Measurements from ENCODE around the gene TTPAL.

The TTPAL gene

GRCh38 chr20:44491635-44492395 is 16.1 kb downstream of the TTPAL start:
- H3K27me3 Mint-ChIP-seq = no peaks in the 10 kb centered on the region
- H3K27ac Mint-ChIP-seq = no peak overlapping the region
- DNase-seq (ENCODE audit: low spot score in 2 of 2) = no peak
- ATAC-seq (ENCODE audit: low read depth) = no peak
- H3K4me1 Mint-ChIP-seq = no peaks in the 10 kb centered on the region
- H3K4me3 Mint-ChIP-seq = no peak overlapping the region
- H3K36me3 Mint-ChIP-seq = peaks cover 21% of the 10 kb centered on the region
- H3K9me3 Mint-ChIP-seq = no peaks in the 10 kb centered on the region

GRCh38 chr20:44494266-44494665 is 18.6 kb downstream of the TTPAL start:
- no peak for ATAC-seq (ENCODE audit: low read depth)
- H3K4me1 Mint-ChIP-seq = peaks cover 5% of the 10 kb centered on the region
- H3K36me3 Mint-ChIP-seq = peaks cover 25% of the 10 kb centered on the region
- no peak for DNase-seq (ENCODE audit: low spot score in 2 of 2)
- H3K4me3 Mint-ChIP-seq = no peak overlapping the region
- H3K9me3 Mint-ChIP-seq = no peaks in the 10 kb centered on the region
- no peaks in the 10 kb centered on the region for H3K27me3 Mint-ChIP-seq
- peak overlapping the region; percentile 47 for H3K27ac Mint-ChIP-seq

- Mint-ChIP-seq H3K9me3 (no peaks in the 10 kb centered on the region), H3K27ac (peak overlapping the region; percentile 47), H3K4me3 (no peak overlapping the region), H3K36me3 (peaks cover 25% of the 10 kb centered on the region), H3K27me3 (no peaks in the 10 kb centered on the region), H3K4me1 (peaks cover 5% of the 10 kb centered on the region)
- no peak for DNase-seq (ENCODE audit: low spot score in 2 of 2)
- no peak for ATAC-seq (ENCODE audit: low read depth)
Observed at GRCh38 chr20:44494681-44495080, 19.0 kb downstream of the TTPAL start.

GRCh38 chr20:44495257-44495656 is 19.6 kb downstream of the TTPAL start:
- DNase-seq (ENCODE audit: low spot score in 2 of 2) = no peak
- Mint-ChIP-seq H3K9me3 (no peaks in the 10 kb centered on the region), H3K4me1 (peaks cover 5% of the 10 kb centered on the region), H3K36me3 (peaks cover 26% of the 10 kb centered on the region), H3K4me3 (no peak overlapping the region), H3K27me3 (no peaks in the 10 kb centered on the region), H3K27ac (peak overlapping the region; percentile 84)
- no peak for ATAC-seq (ENCODE audit: low read depth)

GRCh38 chr20:44495802-44496481 is 20.3 kb downstream of the TTPAL start:
- peaks cover 5% of the 10 kb centered on the region for H3K4me1 Mint-ChIP-seq
- no peaks in the 10 kb centered on the region for H3K27me3 Mint-ChIP-seq
- H3K36me3 Mint-ChIP-seq = peaks cover 28% of the 10 kb centered on the region
- DNase-seq (ENCODE audit: low spot score in 2 of 2) (no peak), ATAC-seq (ENCODE audit: low read depth) (no peak)
- no peak overlapping the region for H3K4me3 Mint-ChIP-seq
- peak overlapping the region; percentile 84 for H3K27ac Mint-ChIP-seq
- H3K9me3 Mint-ChIP-seq = no peaks in the 10 kb centered on the region

GRCh38 chr20:44496976-44497375 is 21.3 kb downstream of the TTPAL start:
- H3K36me3 Mint-ChIP-seq = peaks cover 29% of the 10 kb centered on the region
- H3K9me3 Mint-ChIP-seq = no peaks in the 10 kb centered on the region
- peaks cover 5% of the 10 kb centered on the region for H3K4me1 Mint-ChIP-seq
- no peaks in the 10 kb centered on the region for H3K27me3 Mint-ChIP-seq
- ATAC-seq (ENCODE audit: low read depth) (no peak), DNase-seq (ENCODE audit: low spot score in 2 of 2) (no peak)
- peak overlapping the region; percentile 84 for H3K27ac Mint-ChIP-seq
- H3K4me3 Mint-ChIP-seq = no peak overlapping the region

- Mint-ChIP-seq H3K4me1 (peaks cover 5% of the 10 kb centered on the region), H3K4me3 (no peak overlapping the region), H3K27ac (peak overlapping the region; percentile 84), H3K36me3 (peaks cover 29% of the 10 kb centered on the region), H3K27me3 (no peaks in the 10 kb centered on the region), H3K9me3 (no peaks in the 10 kb centered on the region)
- DNase-seq (ENCODE audit: low spot score in 2 of 2) (no peak), ATAC-seq (ENCODE audit: low read depth) (no peak)
Observed at GRCh38 chr20:44497761-44498160, 22.1 kb downstream of the TTPAL start.

- peaks cover 31% of the 10 kb centered on the region for H3K36me3 Mint-ChIP-seq
- ATAC-seq (ENCODE audit: low read depth) (no peak), DNase-seq (ENCODE audit: low spot score in 2 of 2) (no peak)
- peaks cover 5% of the 10 kb centered on the region for H3K4me1 Mint-ChIP-seq
- H3K27ac Mint-ChIP-seq = no peak overlapping the region
- no peaks in the 10 kb centered on the region for H3K9me3 Mint-ChIP-seq
- H3K27me3 Mint-ChIP-seq = no peaks in the 10 kb centered on the region
- H3K4me3 Mint-ChIP-seq = no peak overlapping the region
Observed at GRCh38 chr20:44500221-44500620, 24.5 kb downstream of the TTPAL start.

- Mint-ChIP-seq H3K4me1 (peaks cover 5% of the 10 kb centered on the region), H3K36me3 (peaks cover 27% of the 10 kb centered on the region), H3K4me3 (no peak overlapping the region), H3K27me3 (no peaks in the 10 kb centered on the region), H3K27ac (peak overlapping the region; percentile 14), H3K9me3 (no peaks in the 10 kb centered on the region)
- ATAC-seq (ENCODE audit: low read depth) (no peak), DNase-seq (ENCODE audit: low spot score in 2 of 2) (no peak)
Observed at GRCh38 chr20:44501448-44501847, 25.8 kb downstream of the TTPAL start.

GRCh38 chr20:44502968-44503367 is 27.3 kb downstream of the TTPAL start:
- no peaks in the 10 kb centered on the region for H3K27me3 Mint-ChIP-seq
- H3K9me3 Mint-ChIP-seq = no peaks in the 10 kb centered on the region
- H3K27ac Mint-ChIP-seq = no peak overlapping the region
- DNase-seq (ENCODE audit: low spot score in 2 of 2) = no peak
- peaks cover 27% of the 10 kb centered on the region for H3K36me3 Mint-ChIP-seq
- no peak for ATAC-seq (ENCODE audit: low read depth)
- H3K4me1 Mint-ChIP-seq = peaks cover 3% of the 10 kb centered on the region
- no peak overlapping the region for H3K4me3 Mint-ChIP-seq

- H3K9me3 Mint-ChIP-seq = no peaks in the 10 kb centered on the region
- no peak for ATAC-seq (ENCODE audit: low read depth)
- peaks cover 28% of the 10 kb centered on the region for H3K36me3 Mint-ChIP-seq
Observed at GRCh38 chr20:44504402-44505307, 29.0 kb downstream of the TTPAL start.

GRCh38 chr20:44509762-44510161 is 34.1 kb downstream of the TTPAL start:
- ATAC-seq (ENCODE audit: low read depth) = no peak
- Mint-ChIP-seq H3K4me1 (peaks cover 5% of the 10 kb centered on the region), H3K27ac (no peak overlapping the region), H3K4me3 (no peak overlapping the region), H3K27me3 (no peaks in the 10 kb centered on the region), H3K9me3 (no peaks in the 10 kb centered on the region), H3K36me3 (peaks cover 22% of the 10 kb centered on the region)
- no peak for DNase-seq (ENCODE audit: low spot score in 2 of 2)

More at GRCh38 chr20:44504402-44505307, 29.0 kb downstream of the TTPAL start:
- no peaks in the 10 kb centered on the region for H3K4me1 Mint-ChIP-seq
- no peak for DNase-seq (ENCODE audit: low spot score in 2 of 2)
- H3K27me3 Mint-ChIP-seq = no peaks in the 10 kb centered on the region
- no peak overlapping the region for H3K27ac Mint-ChIP-seq
- no peak overlapping the region for H3K4me3 Mint-ChIP-seq

- ATAC-seq (ENCODE audit: low read depth) = no peak
- Mint-ChIP-seq H3K4me1 (peaks cover 18% of the 10 kb centered on the region), H3K36me3 (peaks cover 15% of the 10 kb centered on the region), H3K4me3 (no peak overlapping the region), H3K9me3 (no peaks in the 10 kb centered on the region), H3K27me3 (no peaks in the 10 kb centered on the region), H3K27ac (no peak overlapping the region)
- no peak for DNase-seq (ENCODE audit: low spot score in 2 of 2)
Observed at GRCh38 chr20:44513871-44514270, 38.2 kb downstream of the TTPAL start.

- Mint-ChIP-seq H3K27ac (no peak overlapping the region), H3K27me3 (no peaks in the 10 kb centered on the region), H3K9me3 (no peaks in the 10 kb centered on the region), H3K4me1 (peaks cover 29% of the 10 kb centered on the region), H3K36me3 (peaks cover 11% of the 10 kb centered on the region), H3K4me3 (no peak overlapping the region)
- ATAC-seq (ENCODE audit: low read depth) (no peak), DNase-seq (ENCODE audit: low spot score in 2 of 2) (no peak)
Observed at GRCh38 chr20:44516491-44516890, 40.8 kb downstream of the TTPAL start.

Data from memory B cell (primary cell).